ENCODE results near the gene LIMS2. TPM values are rescaled to one million over a fixed set of nuclear protein-coding genes. Genes with fewer than 3 reads are reported as not detected.

The LIMS2 gene
- total and polyA plus RNA-seq, 2 experiments from 2014 or later = 1.6 to 3.5 TPM

DNA sequence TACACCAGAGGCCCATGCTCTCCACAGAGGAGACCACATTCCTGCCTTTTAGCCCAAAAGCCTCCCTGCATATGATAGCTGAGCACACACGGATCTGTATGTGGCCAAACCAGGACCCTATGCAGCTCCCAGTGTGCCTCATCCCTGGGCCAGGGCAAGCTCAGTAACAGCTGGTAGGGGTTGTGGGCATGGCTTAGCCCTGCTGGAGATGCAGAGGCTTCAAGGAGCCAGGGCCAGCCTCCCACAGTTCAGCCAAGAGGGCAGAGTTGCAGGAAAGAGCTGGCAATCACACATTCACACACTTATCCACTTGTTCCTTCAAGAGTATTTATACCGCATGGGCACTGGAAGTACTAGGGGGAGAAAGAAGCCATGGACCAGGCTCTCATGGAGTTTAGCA is 1.6 kb upstream of the LIMS2 start (continued):
- TF ChIP-seq, protein P1, sequence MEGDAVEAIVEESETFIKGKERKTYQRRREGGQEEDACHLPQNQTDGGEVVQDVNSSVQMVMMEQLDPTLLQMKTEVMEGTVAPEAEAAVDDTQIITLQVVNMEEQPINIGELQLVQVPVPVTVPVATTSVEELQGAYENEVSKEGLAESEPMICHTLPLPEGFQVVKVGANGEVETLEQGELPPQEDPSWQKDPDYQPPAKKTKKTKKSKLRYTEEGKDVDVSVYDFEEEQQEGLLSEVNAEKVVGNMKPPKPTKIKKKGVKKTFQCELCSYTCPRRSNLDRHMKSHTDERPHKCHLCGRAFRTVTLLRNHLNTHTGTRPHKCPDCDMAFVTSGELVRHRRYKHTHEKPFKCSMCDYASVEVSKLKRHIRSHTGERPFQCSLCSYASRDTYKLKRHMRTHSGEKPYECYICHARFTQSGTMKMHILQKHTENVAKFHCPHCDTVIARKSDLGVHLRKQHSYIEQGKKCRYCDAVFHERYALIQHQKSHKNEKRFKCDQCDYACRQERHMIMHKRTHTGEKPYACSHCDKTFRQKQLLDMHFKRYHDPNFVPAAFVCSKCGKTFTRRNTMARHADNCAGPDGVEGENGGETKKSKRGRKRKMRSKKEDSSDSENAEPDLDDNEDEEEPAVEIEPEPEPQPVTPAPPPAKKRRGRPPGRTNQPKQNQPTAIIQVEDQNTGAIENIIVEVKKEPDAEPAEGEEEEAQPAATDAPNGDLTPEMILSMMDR (conservative IDR thresholded peaks at IDR 0.05; ENCODE audit: low read depth in 2 of 2) = no peak
- TF ChIP-seq NANOG (IDR thresholded peaks at IDR 0.05; ENCODE audit: borderline replicate concordance) (no peak), ZNF114 (CRISPR knock-in tag; IDR thresholded peaks at IDR 0.05) (no peak), JUNB (IDR thresholded peaks at IDR 0.05; ENCODE audit: unreplicated experiment) (no peak), EZH2phosphoT487 (IDR thresholded peaks at IDR 0.05; ENCODE audit: unreplicated experiment) (no peak), CREB1 (CRISPR knock-in tag; IDR thresholded peaks at IDR 0.05; ENCODE audit: low read depth) (no peak)

DNA sequence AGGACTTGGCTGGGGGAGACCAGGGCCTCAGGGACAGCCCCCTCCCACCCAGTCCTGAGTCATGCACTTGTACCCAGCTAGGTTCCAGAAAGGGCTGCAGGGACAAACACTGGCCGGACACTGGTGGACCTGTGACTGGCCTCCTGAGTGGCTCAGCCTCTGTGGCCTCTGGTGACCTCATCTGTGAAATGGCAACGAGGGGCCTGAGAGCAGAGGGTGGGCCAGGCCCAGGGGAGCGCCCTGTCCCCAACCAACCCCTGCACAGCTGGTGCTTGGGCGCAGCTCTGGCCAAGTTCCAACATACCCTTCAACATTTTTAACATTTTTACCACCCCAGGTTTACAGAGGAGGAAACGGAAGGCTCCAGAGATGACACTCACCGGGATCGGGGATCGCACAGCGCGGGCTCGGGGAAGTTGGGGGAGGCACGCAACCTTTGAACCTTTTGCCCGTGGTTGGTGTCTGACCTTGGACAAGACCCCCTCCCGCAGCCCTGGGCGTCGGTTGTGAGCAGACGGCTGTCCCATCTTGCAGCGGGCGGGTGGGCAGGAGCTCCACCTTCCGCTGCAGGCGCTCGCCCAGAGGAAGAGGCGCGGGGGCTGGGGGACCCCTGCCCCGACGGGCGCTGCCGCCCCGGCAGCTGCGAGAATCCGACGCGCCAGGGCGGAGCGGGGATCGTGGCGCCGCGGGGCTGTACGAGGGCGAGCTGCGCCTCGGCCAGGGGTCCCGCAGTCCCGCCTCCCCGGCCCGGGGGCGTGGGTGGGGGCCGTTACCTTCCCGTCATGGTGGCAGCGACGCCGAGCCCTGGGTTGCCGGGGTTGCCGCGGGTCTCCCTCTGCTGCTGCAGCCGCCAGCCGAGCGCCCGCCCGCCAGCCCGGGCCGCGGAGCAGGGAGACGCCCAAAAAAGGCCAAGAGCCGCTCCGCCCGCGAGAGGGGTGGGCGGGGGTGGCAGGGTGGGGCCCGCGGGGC is 805 bp downstream of the LIMS2 start:
- H3K9me2 ChIP-seq (ENCODE audit: insufficient read depth) = no peaks in the 10 kb centered on the region
- ATAC-seq (peak; percentile 53), DNase-seq (ENCODE audit: low spot score) (peak; percentile 47)
- H3K4me2 ChIP-seq = peak overlapping the region; percentile 83
- H3K27ac Mint-ChIP-seq = no peak overlapping the region
- no peaks in the 10 kb centered on the region; the same call in 2 of the 3 replicates for H3K9me3 Mint-ChIP-seq
- TF ChIP-seq NANOG (IDR thresholded peaks at IDR 0.05; ENCODE audit: borderline replicate concordance) (no peak), ZNF331 (CRISPR knock-in tag; IDR thresholded peaks at IDR 0.05; ENCODE audit: low read depth) (no peak), EZH2phosphoT487 (IDR thresholded peaks at IDR 0.05; ENCODE audit: unreplicated experiment) (no peak), JUNB (IDR thresholded peaks at IDR 0.05; ENCODE audit: unreplicated experiment) (no peak), STAT1 (IDR thresholded peaks at IDR 0.05; ENCODE audit: unreplicated experiment) (no peak), EZH2 (IDR thresholded peaks at IDR 0.05; ENCODE audit: low read depth, unreplicated experiment) (peak; percentile 48), CREB1 (CRISPR knock-in tag; IDR thresholded peaks at IDR 0.05; ENCODE audit: low read depth) (0 out of 2 replicates have a peak, but pooled peaks have one; percentile 16)
- TF ChIP-seq, protein P2, sequence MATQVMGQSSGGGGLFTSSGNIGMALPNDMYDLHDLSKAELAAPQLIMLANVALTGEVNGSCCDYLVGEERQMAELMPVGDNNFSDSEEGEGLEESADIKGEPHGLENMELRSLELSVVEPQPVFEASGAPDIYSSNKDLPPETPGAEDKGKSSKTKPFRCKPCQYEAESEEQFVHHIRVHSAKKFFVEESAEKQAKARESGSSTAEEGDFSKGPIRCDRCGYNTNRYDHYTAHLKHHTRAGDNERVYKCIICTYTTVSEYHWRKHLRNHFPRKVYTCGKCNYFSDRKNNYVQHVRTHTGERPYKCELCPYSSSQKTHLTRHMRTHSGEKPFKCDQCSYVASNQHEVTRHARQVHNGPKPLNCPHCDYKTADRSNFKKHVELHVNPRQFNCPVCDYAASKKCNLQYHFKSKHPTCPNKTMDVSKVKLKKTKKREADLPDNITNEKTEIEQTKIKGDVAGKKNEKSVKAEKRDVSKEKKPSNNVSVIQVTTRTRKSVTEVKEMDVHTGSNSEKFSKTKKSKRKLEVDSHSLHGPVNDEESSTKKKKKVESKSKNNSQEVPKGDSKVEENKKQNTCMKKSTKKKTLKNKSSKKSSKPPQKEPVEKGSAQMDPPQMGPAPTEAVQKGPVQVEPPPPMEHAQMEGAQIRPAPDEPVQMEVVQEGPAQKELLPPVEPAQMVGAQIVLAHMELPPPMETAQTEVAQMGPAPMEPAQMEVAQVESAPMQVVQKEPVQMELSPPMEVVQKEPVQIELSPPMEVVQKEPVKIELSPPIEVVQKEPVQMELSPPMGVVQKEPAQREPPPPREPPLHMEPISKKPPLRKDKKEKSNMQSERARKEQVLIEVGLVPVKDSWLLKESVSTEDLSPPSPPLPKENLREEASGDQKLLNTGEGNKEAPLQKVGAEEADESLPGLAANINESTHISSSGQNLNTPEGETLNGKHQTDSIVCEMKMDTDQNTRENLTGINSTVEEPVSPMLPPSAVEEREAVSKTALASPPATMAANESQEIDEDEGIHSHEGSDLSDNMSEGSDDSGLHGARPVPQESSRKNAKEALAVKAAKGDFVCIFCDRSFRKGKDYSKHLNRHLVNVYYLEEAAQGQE (IDR thresholded peaks at IDR 0.05; ENCODE audit: unreplicated experiment) = no peak
- H3K4me1 Mint-ChIP-seq = peaks cover 8% of the 10 kb centered on the region
- H3K36me3 Mint-ChIP-seq (ENCODE audit: low read depth) = no peaks in the 10 kb centered on the region
- H3K36me3 ChIP-seq (ENCODE audit: insufficient read depth) = no peaks in the 10 kb centered on the region
- peak overlapping the region; percentile 91 for H2AFZ ChIP-seq
- peaks cover 52% of the 10 kb centered on the region for H3K27me3 ChIP-seq (ENCODE audit: insufficient read depth)
- peak overlapping the region; percentile 76 for H3K4me3 Mint-ChIP-seq
- peak overlapping the region; percentile 58 for H3K4me3 ChIP-seq
- H4K20me1 ChIP-seq (replicated peaks; ENCODE audit: insufficient read depth) = no peaks in the 10 kb centered on the region
- peaks cover 46% of the 10 kb centered on the region for H3K27me3 Mint-ChIP-seq (ENCODE audit: insufficient read depth, low read depth, poor library complexity)
- H3K79me2 ChIP-seq (replicated peaks; ENCODE audit: insufficient read depth) = no peaks in the 10 kb centered on the region
- 0 out of 2 replicates have a peak, but pooled peaks cover 4% of the 10 kb centered on the region for H3F3A ChIP-seq (replicated peaks; ENCODE audit: low read depth)
- H3K27ac ChIP-seq (ENCODE audit: low read depth) = no peak overlapping the region
- H3K4me1 ChIP-seq (ENCODE audit: insufficient read depth) = peaks cover 6% of the 10 kb centered on the region
